ENCODE results near the gene PEPD. TPM values are rescaled to one million over a fixed set of nuclear protein-coding genes. Genes with fewer than 3 reads are reported as not detected.

PEPD gene
- total RNA-seq, 1 experiment from 2014 or later, result 83.1 TPM

- ChIA-PET POLR2A (no interaction called here), CTCF (interaction anchor here (0.8 kb wide), 1 partner anchor 116 kb away, joined by 3 read pairs; no protein-coding TSS in a partner anchor)
- no peak for ATAC-seq
- Mint-ChIP-seq H3K27ac (0 out of 2 replicates have a peak overlapping the region, but pooled peaks have one; percentile 36), H3K36me3 (no peaks in the 10 kb centered on the region; the same call in 1 of the 2 replicates), H3K27me3 (ENCODE audit: low read depth) (no peaks in the 10 kb centered on the region), H3K4me1 (no peaks in the 10 kb centered on the region), H3K9me3 (peaks cover 6% of the 10 kb centered on the region; the same call in 1 of the 2 replicates), H3K4me3 (no peak overlapping the region)
- DNase-seq (ENCODE audit: low spot score), result no peak
- TF ChIP-seq USF1 (CRISPR knock-in tag; IDR thresholded peaks at IDR 0.05), result no peak
- no peak for TF ChIP-seq ZNF121 (CRISPR knock-in tag; IDR thresholded peaks at IDR 0.05)
- TF ChIP-seq EMX1 (CRISPR knock-in tag; IDR thresholded peaks at IDR 0.05), result no peak
- TF ChIP-seq ZNF138 (CRISPR knock-in tag; conservative IDR thresholded peaks at IDR 0.05), result no peak
- TF ChIP-seq OVOL2 (CRISPR knock-in tag; IDR thresholded peaks at IDR 0.05; ENCODE audit: borderline replicate concordance), result no peak
- no peak for TF ChIP-seq NR2C2 (CRISPR knock-in tag; IDR thresholded peaks at IDR 0.05)
- TF ChIP-seq ZNF425 (CRISPR knock-in tag; conservative IDR thresholded peaks at IDR 0.05), result no peak
- no peak for TF ChIP-seq ZNF671 (CRISPR knock-in tag; IDR thresholded peaks at IDR 0.05)
- TF ChIP-seq PREB (CRISPR knock-in tag; IDR thresholded peaks at IDR 0.05; ENCODE audit: borderline replicate concordance), result no peak
- no peak for TF ChIP-seq ZNF512 (CRISPR knock-in tag; IDR thresholded peaks at IDR 0.05; ENCODE audit: borderline replicate concordance)
- no peak for TF ChIP-seq IRF2 (CRISPR knock-in tag; IDR thresholded peaks at IDR 0.05; ENCODE audit: borderline replicate concordance, low read depth)
- TF ChIP-seq ZNF263 (CRISPR knock-in tag; IDR thresholded peaks at IDR 0.05; ENCODE audit: low read depth), result no peak
- TF ChIP-seq GRHL2 (CRISPR knock-in tag; IDR thresholded peaks at IDR 0.05; ENCODE audit: insufficient replicate concordance, severe bottlenecking), result no peak
- no peak for TF ChIP-seq ZNF317 (CRISPR knock-in tag; IDR thresholded peaks at IDR 0.05; ENCODE audit: borderline replicate concordance, low read depth)
- no peak for TF ChIP-seq STAT6 (CRISPR knock-in tag; conservative IDR thresholded peaks at IDR 0.05; ENCODE audit: low read depth)
Observed at GRCh38 chr19:33486407-33486806, 35.2 kb downstream of the PEPD start.

- H3K27ac Mint-ChIP-seq, result no peak overlapping the region; the same call in none of the 2 replicates
- H3K9me3 Mint-ChIP-seq, result peaks cover 17% of the 10 kb centered on the region
- ChIA-PET POLR2A (no interaction called here), CTCF (no interaction called here)
- DNase-seq (ENCODE audit: low spot score), result no peak
- H3K36me3 Mint-ChIP-seq, result peaks cover 11% of the 10 kb centered on the region
- no peaks in the 10 kb centered on the region for H3K27me3 Mint-ChIP-seq (ENCODE audit: low read depth)
- no peak for ATAC-seq
- no peaks in the 10 kb centered on the region for H3K4me1 Mint-ChIP-seq
- no peak overlapping the region for H3K4me3 Mint-ChIP-seq
- TF ChIP-seq ZNF317 (CRISPR knock-in tag; IDR thresholded peaks at IDR 0.05; ENCODE audit: borderline replicate concordance, low read depth), result no peak
- no peak for TF ChIP-seq ZNF138 (CRISPR knock-in tag; conservative IDR thresholded peaks at IDR 0.05)
- no peak for TF ChIP-seq PREB (CRISPR knock-in tag; IDR thresholded peaks at IDR 0.05; ENCODE audit: borderline replicate concordance)
- no peak for TF ChIP-seq ZNF396 (CRISPR knock-in tag; IDR thresholded peaks at IDR 0.05; ENCODE audit: borderline replicate concordance)
- TF ChIP-seq ZMAT4 (CRISPR knock-in tag; IDR thresholded peaks at IDR 0.05), result no peak
- TF ChIP-seq ZNF425 (CRISPR knock-in tag; conservative IDR thresholded peaks at IDR 0.05), result no peak
- TF ChIP-seq USF1 (CRISPR knock-in tag; IDR thresholded peaks at IDR 0.05), result no peak
Observed at GRCh38 chr19:33484226-33484774, 37.3 kb downstream of the PEPD start.

Measured in WTC11 (cell line).